ENCODE results near the gene MFNG. TPM values are rescaled to one million over a fixed set of nuclear protein-coding genes. Genes with fewer than 3 reads are reported as not detected.

MFNG gene
- total RNA-seq, 2 experiments from 2014 or later = 85.1 to 89.9 TPM

DNA sequence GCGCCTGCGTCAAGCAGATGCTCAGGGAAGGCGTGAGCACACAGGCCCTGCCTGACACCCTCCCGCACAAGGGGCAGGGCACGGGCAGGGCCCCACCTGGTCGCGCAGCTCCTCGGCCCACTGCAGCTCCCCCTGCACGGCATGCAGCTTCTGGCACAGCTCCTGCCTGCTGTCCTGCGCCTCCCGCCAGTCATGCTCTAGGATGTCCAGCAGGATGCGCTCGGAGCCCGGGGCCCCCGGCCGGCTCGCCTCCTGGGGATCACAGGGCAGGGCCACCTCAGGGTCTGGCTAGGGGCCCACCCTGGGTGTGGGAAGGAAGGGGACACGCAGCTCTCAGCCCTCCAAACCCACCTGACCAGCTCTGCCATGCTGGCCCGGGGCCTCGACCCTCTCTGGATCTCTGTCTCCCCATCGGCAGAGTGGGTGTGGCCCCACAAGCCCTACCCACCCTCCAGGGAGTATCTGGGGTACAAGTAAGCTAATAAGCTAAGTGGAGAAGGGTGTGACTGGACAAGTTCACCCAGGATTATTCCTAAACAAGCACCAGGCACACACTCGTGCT is 22.3 kb upstream of the MFNG start:
- Histone ChIP-seq H3K27ac (ENCODE audit: low read depth in 1 of 2, low read length in 2 of 2) (no peak overlapping the region), H3K9me3 (ENCODE audit: control insufficient read depth in 1 of 2, insufficient read depth in 1 of 2, low read length in 2 of 2) (no peaks in the 10 kb centered on the region), H3K27me3 (ENCODE audit: control insufficient read depth in 1 of 2, insufficient read depth in 2 of 2, low read length in 2 of 2) (no peaks in the 10 kb centered on the region), H3K4me3 (ENCODE audit: low read length) (no peak overlapping the region), H3K4me1 (ENCODE audit: insufficient read depth, low read length) (no peaks in the 10 kb centered on the region), H3K36me3 (ENCODE audit: insufficient read depth, low read length) (no peaks in the 10 kb centered on the region)
- ATAC-seq (ENCODE audit: poor library complexity) (no peak), DNase-seq (no peak)
- no peaks in the 10 kb centered on the region for H3K4me1 Mint-ChIP-seq (ENCODE audit: low read depth)
- ChIA-PET POLR2A (no interaction called here), CTCF (no interaction called here)
- intact Hi-C loops (cut with DNase I, micrococcal nuclease) = no loop called here
- no peak overlapping the region for H3K27ac Mint-ChIP-seq
- no peaks in the 10 kb centered on the region for H3K27me3 Mint-ChIP-seq
- H3K9me3 Mint-ChIP-seq = no peaks in the 10 kb centered on the region
- H3K36me3 Mint-ChIP-seq (ENCODE audit: low read depth) = no peaks in the 10 kb centered on the region
- no peak overlapping the region for H3K4me3 Mint-ChIP-seq
- no peak for TF ChIP-seq CTCF (IDR thresholded peaks at IDR 0.05)

GRCh38 chr22:37507731-37508130 is 21.5 kb upstream of the MFNG start:
- Mint-ChIP-seq H3K27me3 (no peaks in the 10 kb centered on the region), H3K9me3 (no peaks in the 10 kb centered on the region), H3K36me3 (ENCODE audit: low read depth) (no peaks in the 10 kb centered on the region), H3K4me3 (no peak overlapping the region), H3K4me1 (ENCODE audit: low read depth) (no peaks in the 10 kb centered on the region), H3K27ac (no peak overlapping the region)
- POLR2A ChIA-PET = no interaction called here
- no peak overlapping the region for H3K4me3 ChIP-seq (ENCODE audit: low read length)
- DNase-seq (no peak), ATAC-seq (ENCODE audit: poor library complexity) (no peak)
- H3K27me3 ChIP-seq (ENCODE audit: control insufficient read depth in 1 of 2, insufficient read depth in 2 of 2, low read length in 2 of 2) = no peaks in the 10 kb centered on the region
- H3K36me3 ChIP-seq (ENCODE audit: insufficient read depth, low read length) = no peaks in the 10 kb centered on the region
- intact Hi-C loops (cut with DNase I, micrococcal nuclease) = no loop called here
- CTCF ChIA-PET = no interaction called here
- H3K27ac ChIP-seq (ENCODE audit: low read depth in 1 of 2, low read length in 2 of 2) = no peak overlapping the region
- no peaks in the 10 kb centered on the region for H3K4me1 ChIP-seq (ENCODE audit: insufficient read depth, low read length)
- TF ChIP-seq CTCF (IDR thresholded peaks at IDR 0.05) = no peak
- no peaks in the 10 kb centered on the region for H3K9me3 ChIP-seq (ENCODE audit: control insufficient read depth in 1 of 2, insufficient read depth in 1 of 2, low read length in 2 of 2)

DNA sequence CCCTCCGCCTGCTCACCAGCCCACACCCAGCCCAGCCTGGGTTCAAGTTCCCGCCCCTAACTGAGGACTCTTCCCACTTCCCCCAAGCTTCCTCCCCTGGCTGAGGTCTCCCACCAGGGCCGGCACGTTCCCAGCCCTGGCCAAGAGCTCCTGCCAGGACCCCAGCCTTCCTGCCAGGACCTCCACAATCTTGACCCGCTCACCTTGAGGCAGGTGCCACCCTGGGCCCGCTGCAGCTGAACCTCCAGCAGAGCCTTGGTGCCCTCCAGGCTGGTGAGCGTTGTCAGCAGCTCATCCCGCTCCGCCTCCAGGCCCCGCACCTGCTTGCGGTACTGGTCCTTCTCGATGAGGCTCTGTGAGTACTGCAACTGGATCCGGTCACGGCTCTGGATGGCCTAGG is 19.8 kb upstream of the MFNG start:
- Histone ChIP-seq H3K27me3 (ENCODE audit: control insufficient read depth in 1 of 2, insufficient read depth in 2 of 2, low read length in 2 of 2) (no peaks in the 10 kb centered on the region), H3K9me3 (ENCODE audit: control insufficient read depth in 1 of 2, insufficient read depth in 1 of 2, low read length in 2 of 2) (no peaks in the 10 kb centered on the region), H3K4me1 (ENCODE audit: insufficient read depth, low read length) (peaks cover 15% of the 10 kb centered on the region), H3K27ac (ENCODE audit: low read depth in 1 of 2, low read length in 2 of 2) (no peak overlapping the region), H3K4me3 (ENCODE audit: low read length) (no peak overlapping the region), H3K36me3 (ENCODE audit: insufficient read depth, low read length) (no peaks in the 10 kb centered on the region)
- H3K27me3 Mint-ChIP-seq = no peaks in the 10 kb centered on the region
- ChIA-PET POLR2A (no interaction called here), CTCF (interaction anchor here (1.4 kb wide), 1 partner anchor 8 kb away, joined by 4 read pairs; no protein-coding TSS in a partner anchor)
- TF ChIP-seq CTCF (IDR thresholded peaks at IDR 0.05) = no peak
- no peak overlapping the region for H3K4me3 Mint-ChIP-seq
- no peak overlapping the region for H3K27ac Mint-ChIP-seq
- H3K9me3 Mint-ChIP-seq = no peaks in the 10 kb centered on the region
- ATAC-seq (ENCODE audit: poor library complexity) (no peak), DNase-seq (no peak)
- intact Hi-C loops (cut with DNase I, micrococcal nuclease) = no loop called here
- peaks cover 13% of the 10 kb centered on the region for H3K4me1 Mint-ChIP-seq (ENCODE audit: low read depth)
- no peaks in the 10 kb centered on the region for H3K36me3 Mint-ChIP-seq (ENCODE audit: low read depth)
